Skeletal muscle tissue (tissue), 4 donors: ENCODE data around the gene TOMM20. TPM values are rescaled to one million over a fixed set of nuclear protein-coding genes. Genes with fewer than 3 reads are reported as not detected.
A peak's percentile ranks its signal among the peaks of the same experiment; 100 is the strongest.
"Not testable (repeated sequence)": the region's sequence is repeated elsewhere in the genome, so short reads cannot be mapped to it uniquely, and the experiment has no call there.

Experiments used
- H3K27ac ChIP-seq: one replicate; pipeline ENCODE4 v1.7.0; 2013; ENCODE audit warnings: mild to moderate bottlenecking, low read depth, low read length, inconsistent platforms
- H3K27me3 ChIP-seq, 3 donors: one replicate each; pipeline ENCODE4 v1.7.0; 2013; ENCODE audit warnings: low read length in 3 of 3; ENCODE audit not compliant: control insufficient read depth in 3 of 3, insufficient read depth in 3 of 3
- H3K36me3 ChIP-seq, 3 donors: one replicate each; pipeline ENCODE4 v1.7.0; 2013; ENCODE audit warnings: low read length in 3 of 3; ENCODE audit not compliant: control insufficient read depth in 3 of 3, insufficient read depth in 3 of 3
- H3K4me1 ChIP-seq, 3 donors: one replicate each; pipeline ENCODE4 v1.7.0; 2013; ENCODE audit warnings: low read length in 3 of 3, mild to moderate bottlenecking in 3 of 3; ENCODE audit not compliant: control insufficient read depth in 3 of 3, insufficient read depth in 3 of 3
- H3K4me3 ChIP-seq, 3 donors: one replicate each; pipeline ENCODE4 v1.7.0; 2013; ENCODE audit warnings: low read length in 3 of 3
- H3K9ac ChIP-seq, 3 donors: one replicate each; pipeline ENCODE4 v1.7.0; 2013; ENCODE audit warnings: low read length in 3 of 3, mild to moderate bottlenecking in 3 of 3, moderate library complexity in 2 of 3, low read depth in 1 of 3
- H3K9me3 ChIP-seq, 3 donors: one replicate each; pipeline ENCODE4 v1.7.0; 2013; ENCODE audit warnings: low read length in 3 of 3; ENCODE audit not compliant: control insufficient read depth in 3 of 3
- total RNA-seq: library from RNA; depleted of rRNA; stranded (reverse); fragments of >200 nt; gene quantifications from one replicate; pipeline ENCODE4 v1.2.3, GENCODE V29; 2014
- donor health status: Osteomylitis.

TOMM20 gene
- total RNA-seq, 1 donor from 2014 or later, result 67.8 TPM

- Histone ChIP-seq H3K9me3 (no peaks in the 10 kb centered on the region), H3K4me1 (peaks cover 68 to 74% (median 72%) of the 10 kb centered on the region in 3 donors), H3K4me3 (no peak overlapping the region), H3K27me3 (no peaks in the 10 kb centered on the region), H3K27ac (peak overlapping the region; percentile 84), H3K9ac (peak overlapping the region in 1 of 3 donors; percentile 33), H3K36me3 (no peaks in the 10 kb centered on the region)
These were observed 52.0 kb downstream of the TOMM20 start for GRCh38 chr1:235076504-235077162.

GRCh38 chr1:235075777-235076308 is 52.8 kb downstream of the TOMM20 start:
- Histone ChIP-seq H3K4me3 (peak overlapping the region in 1 of 3 donors; percentile 13), H3K27ac (peak overlapping the region; percentile 98), H3K9ac (peak overlapping the region; percentile 86 to 94 (median 93)), H3K9me3 (no peaks in the 10 kb centered on the region), H3K27me3 (no peaks in the 10 kb centered on the region), H3K4me1 (peaks cover 68 to 74% (median 73%) of the 10 kb centered on the region in 3 donors), H3K36me3 (no peaks in the 10 kb centered on the region)

- Histone ChIP-seq H3K27me3 (no peaks in the 10 kb centered on the region), H3K9ac (peak overlapping the region; percentile 86 to 94 (median 93)), H3K9me3 (no peaks in the 10 kb centered on the region), H3K4me3 (peak overlapping the region; percentile 59 to 67 (median 61)), H3K36me3 (no peaks in the 10 kb centered on the region), H3K4me1 (peaks cover 73 to 80% (median 79%) of the 10 kb centered on the region in 3 donors), H3K27ac (peak overlapping the region; percentile 98)
These were observed 53.4 kb downstream of the TOMM20 start for GRCh38 chr1:235075048-235075776.

GRCh38 chr1:235074523-235075047 is 54.1 kb downstream of the TOMM20 start:
- H3K36me3 ChIP-seq, result no peaks in the 10 kb centered on the region
- H3K27me3 ChIP-seq, result no peaks in the 10 kb centered on the region
- H3K9ac ChIP-seq, result peak overlapping the region; percentile 86 to 94 (median 93)
- no peaks in the 10 kb centered on the region for H3K9me3 ChIP-seq
- peak overlapping the region; percentile 98 for H3K27ac ChIP-seq
- peak overlapping the region; percentile 59 to 68 (median 61) for H3K4me3 ChIP-seq
- peaks cover 73 to 80% (median 79%) of the 10 kb centered on the region in 3 donors for H3K4me1 ChIP-seq

- peaks cover 71 to 80% (median 78%) of the 10 kb centered on the region in 3 donors for H3K4me1 ChIP-seq
- no peaks in the 10 kb centered on the region for H3K9me3 ChIP-seq
- H3K36me3 ChIP-seq, result no peaks in the 10 kb centered on the region
- no peaks in the 10 kb centered on the region for H3K27me3 ChIP-seq
- H3K27ac ChIP-seq, result peak overlapping the region; percentile 98
- H3K4me3 ChIP-seq, result peak overlapping the region; percentile 59 to 68 (median 61)
- peak overlapping the region; percentile 86 to 94 (median 93) for H3K9ac ChIP-seq
These were observed 54.6 kb downstream of the TOMM20 start for GRCh38 chr1:235073968-235074522.

- Histone ChIP-seq H3K9me3 (no peaks in the 10 kb centered on the region), H3K36me3 (no peaks in the 10 kb centered on the region), H3K9ac (peak overlapping the region; percentile 86 to 94 (median 93)), H3K4me3 (peak overlapping the region; percentile 59 to 68 (median 61)), H3K27ac (peak overlapping the region; percentile 98), H3K27me3 (no peaks in the 10 kb centered on the region), H3K4me1 (peaks cover 67 to 75% (median 74%) of the 10 kb centered on the region in 3 donors)
These were observed 55.2 kb downstream of the TOMM20 start for GRCh38 chr1:235073331-235073967.

- not testable (repeated sequence) for H3K4me3 ChIP-seq, H3K9me3 ChIP-seq, H3K27me3 ChIP-seq, H3K9ac ChIP-seq, H3K36me3 ChIP-seq
- Histone ChIP-seq H3K4me1 (peaks cover 67 to 75% (median 74%) of the 10 kb centered on the region in 3 donors), H3K27ac (peak overlapping the region; percentile 98)
These were observed 56.1 kb downstream of the TOMM20 start for GRCh38 chr1:235072577-235072976.

GRCh38 chr1:235072096-235072495 is 56.5 kb downstream of the TOMM20 start:
- Histone ChIP-seq H3K27ac (no peak overlapping the region), H3K9ac (no peak overlapping the region), H3K9me3 (no peaks in the 10 kb centered on the region), H3K36me3 (no peaks in the 10 kb centered on the region), H3K4me3 (no peak overlapping the region), H3K27me3 (no peaks in the 10 kb centered on the region), H3K4me1 (peaks cover 66 to 75% (median 74%) of the 10 kb centered on the region in 3 donors)

GRCh38 chr1:235070819-235071218 is 57.8 kb downstream of the TOMM20 start:
- peak overlapping the region; percentile 79 for H3K27ac ChIP-seq
- H3K4me1 ChIP-seq, result peaks cover 58 to 68% (median 67%) of the 10 kb centered on the region in 3 donors
- H3K9me3 ChIP-seq, result no peaks in the 10 kb centered on the region
- no peaks in the 10 kb centered on the region for H3K36me3 ChIP-seq
- no peaks in the 10 kb centered on the region for H3K27me3 ChIP-seq
- no peak overlapping the region for H3K4me3 ChIP-seq
- no peak overlapping the region for H3K9ac ChIP-seq
